ENCODE results near the gene NME7.
"Not testable (repeated sequence)": the region's sequence is repeated elsewhere in the genome, so short reads cannot be mapped to it uniquely, and the experiment has no call there.

NME7 gene

GRCh38 chr1:169305948-169306347, 61.6 kb downstream of the NME7 start:
- no peak for DNase-seq (ENCODE audit: low read depth in 2 of 2)

- DNase-seq (ENCODE audit: low read depth in 2 of 2): no peak
Observed at GRCh38 chr1:169305356-169305755, 62.2 kb downstream of the NME7 start.

- no peak for DNase-seq (ENCODE audit: low read depth in 2 of 2)
Observed at GRCh38 chr1:169300854-169301253, 66.7 kb downstream of the NME7 start.

GRCh38 chr1:169298441-169298840, 69.2 kb downstream of the NME7 start:
- DNase-seq (ENCODE audit: low read depth in 2 of 2): no peak

GRCh38 chr1:169295846-169296245, 71.8 kb downstream of the NME7 start:
- no peak for DNase-seq (ENCODE audit: low read depth in 2 of 2)

- no peak for DNase-seq (ENCODE audit: low read depth in 2 of 2)
Observed at GRCh38 chr1:169295425-169295824, 72.2 kb downstream of the NME7 start.

GRCh38 chr1:169289016-169289415, 78.6 kb downstream of the NME7 start:
- no peak for DNase-seq (ENCODE audit: low read depth in 2 of 2)

- DNase-seq (ENCODE audit: low read depth in 2 of 2): no peak
Observed at GRCh38 chr1:169288011-169288414, 79.6 kb downstream of the NME7 start.

GRCh38 chr1:169287280-169287679, 80.3 kb downstream of the NME7 start:
- no peak for DNase-seq (ENCODE audit: low read depth in 2 of 2)

- DNase-seq (ENCODE audit: low read depth in 2 of 2): not testable (repeated sequence)
Observed at GRCh38 chr1:169281562-169281961, 86.0 kb downstream of the NME7 start.

- no peak for DNase-seq (ENCODE audit: low read depth in 2 of 2)
Observed at GRCh38 chr1:169271098-169271497, 96.5 kb downstream of the NME7 start.

GRCh38 chr1:169266133-169266532, 101.5 kb downstream of the NME7 start:
- DNase-seq (ENCODE audit: low read depth in 2 of 2): no peak

GRCh38 chr1:169263059-169263458, 104.5 kb downstream of the NME7 start:
- no peak for DNase-seq (ENCODE audit: low read depth in 2 of 2)

- no peak for DNase-seq (ENCODE audit: low read depth in 2 of 2)
Observed at GRCh38 chr1:169261884-169262283, 105.7 kb downstream of the NME7 start.

- DNase-seq (ENCODE audit: low read depth in 2 of 2): no peak
Observed at GRCh38 chr1:169260478-169261151, 107.0 kb downstream of the NME7 start.

GRCh38 chr1:169259816-169260215, 107.8 kb downstream of the NME7 start:
- DNase-seq (ENCODE audit: low read depth in 2 of 2): no peak

GRCh38 chr1:169250795-169251194, 116.8 kb downstream of the NME7 start:
- DNase-seq (ENCODE audit: low read depth in 2 of 2): no peak

GRCh38 chr1:169250022-169250421, 117.6 kb downstream of the NME7 start:
- no peak for DNase-seq (ENCODE audit: low read depth in 2 of 2)

- DNase-seq (ENCODE audit: low read depth in 2 of 2): no peak
Observed at GRCh38 chr1:169249611-169250010, 118.0 kb downstream of the NME7 start.

- no peak for DNase-seq (ENCODE audit: low read depth in 2 of 2)
Observed at GRCh38 chr1:169245706-169246105, 121.9 kb downstream of the NME7 start.

GRCh38 chr1:169240449-169241232, 127.0 kb downstream of the NME7 start:
- no peak for DNase-seq (ENCODE audit: low read depth in 2 of 2)

GRCh38 chr1:169236880-169237279, 130.7 kb downstream of the NME7 start:
- no peak for DNase-seq (ENCODE audit: low read depth in 2 of 2)

GRCh38 chr1:169236143-169236542, 131.5 kb downstream of the NME7 start:
- no peak for DNase-seq (ENCODE audit: low read depth in 2 of 2)
